ENCODE measurements around the gene KLF2. TPM values are rescaled to one million over a fixed set of nuclear protein-coding genes. Genes with fewer than 3 reads are reported as not detected.

The KLF2 gene
- 100 to 1,000 TPM in 1 of 5 donors, 10 to 100 TPM in 4; 31.0 to 107 (median 72.3) TPM for total RNA-seq
- 10 to 100 TPM in 2 of 3 donors, 1 to 10 TPM in 1; 9.5 to 69.5 (median 16.7) TPM for polyA plus RNA-seq
- long read RNA-seq, donor 1, transcript KLF2-201 (3 exons, 2,018 nt) = major isoform, 6 of 6 reads
- long read RNA-seq, donor 1, partial matches to known transcripts = 0 of 6 reads
- long read RNA-seq, donor 1, other reads (novel, unspliced or antisense) = 0 of 6 reads
- long read RNA-seq, donor 2, transcript KLF2-201 (3 exons, 2,018 nt) = major isoform, 10 of 10 reads
- long read RNA-seq, donor 2, partial matches to known transcripts = 0 of 10 reads
- long read RNA-seq, donor 2, other reads (novel, unspliced or antisense) = 0 of 10 reads
- long read RNA-seq, donor 3, transcript KLF2-201 (3 exons, 2,018 nt) = major isoform, 9 of 32 reads
- long read RNA-seq, donor 3, partial matches to known transcripts = 23 of 32 reads
- long read RNA-seq, donor 3, other reads (novel, unspliced or antisense) = 0 of 32 reads
- long read RNA-seq, donor 4 = 0 reads
- long read RNA-seq, donor 5, transcript KLF2-201 (3 exons, 2,018 nt) = major isoform, 13 of 44 reads
- long read RNA-seq, donor 5, partial matches to known transcripts = 31 of 44 reads
- long read RNA-seq, donor 5, other reads (novel, unspliced or antisense) = 0 of 44 reads
- long read RNA-seq, donor 6, transcript KLF2-201 (3 exons, 2,018 nt) = major isoform, 21 of 38 reads
- long read RNA-seq, donor 6, partial matches to known transcripts = 17 of 38 reads
- long read RNA-seq, donor 6, other reads (novel, unspliced or antisense) = 0 of 38 reads
- long read RNA-seq, donor 7, transcript KLF2-201 (3 exons, 2,018 nt) = major isoform, 10 of 27 reads
- long read RNA-seq, donor 7, partial matches to known transcripts = 17 of 27 reads
- long read RNA-seq, donor 7, other reads (novel, unspliced or antisense) = 0 of 27 reads
- long read RNA-seq, donor 8, partial matches to known transcripts = 7 of 11 reads
- long read RNA-seq, donor 8, other reads (novel, unspliced or antisense) = 0 of 11 reads
- long read RNA-seq, donor 9, partial matches to known transcripts = 0 of 4 reads
- long read RNA-seq, donor 9, other reads (novel, unspliced or antisense) = 0 of 4 reads
- long read RNA-seq, donor 10, transcript KLF2-201 (3 exons, 2,018 nt) = major isoform, 9 of 9 reads
- long read RNA-seq, donor 10, partial matches to known transcripts = 0 of 9 reads
- long read RNA-seq, donor 10, other reads (novel, unspliced or antisense) = 0 of 9 reads

DNA sequence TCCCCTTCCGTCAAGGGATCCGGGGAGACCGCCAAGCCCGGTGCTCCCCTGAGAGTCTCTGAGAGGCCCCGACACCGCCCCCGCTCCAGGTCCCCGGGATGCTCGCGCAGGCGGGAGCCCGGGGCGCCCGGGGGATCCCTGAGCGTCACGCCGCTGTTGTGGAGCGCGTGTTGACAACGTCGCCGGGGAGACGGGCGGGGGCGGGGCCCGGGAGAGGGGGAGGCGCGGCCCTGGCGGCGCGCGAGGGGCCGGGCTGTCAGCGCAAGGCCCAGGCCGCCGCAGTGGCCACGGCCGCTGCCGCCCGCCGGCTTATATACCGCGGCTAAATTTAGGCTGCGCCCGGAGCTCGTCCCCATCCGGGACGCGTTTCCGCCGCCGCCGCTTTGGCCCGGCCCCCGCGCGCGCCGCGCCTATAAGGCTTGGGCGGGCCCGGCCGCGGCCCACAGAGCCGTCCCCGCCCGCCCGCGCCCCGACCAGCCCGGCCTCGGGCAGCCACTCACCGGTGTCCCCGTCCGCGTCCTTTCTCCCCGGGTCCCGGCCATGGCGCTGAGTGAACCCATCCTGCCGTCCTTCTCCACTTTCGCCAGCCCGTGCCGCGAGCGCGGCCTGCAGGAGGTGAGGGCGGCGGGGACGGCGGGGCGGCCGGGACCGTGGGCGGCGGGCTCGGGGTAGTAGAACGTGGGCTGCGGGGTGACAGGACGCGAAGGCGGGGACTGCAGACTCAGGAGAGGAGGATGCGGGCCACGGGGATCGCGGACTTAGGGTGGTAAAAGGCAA, at the start of gene KLF2:
Gene KLF2 (plus strand): TSS at position 443 of the 777 bp plus-strand sequence. CDS start 98 bp downstream, at position 541.
- TF ChIP-seq EP300 (IDR thresholded peaks at IDR 0.05) = no peak
- peak; percentile 52 to 97 (median 95) for TF ChIP-seq POLR2AphosphoS5 (IDR thresholded peaks at IDR 0.05)
- peak; percentile 93 to 97 for DNase-seq
- intact Hi-C loops (cut with DNase I; ENCODE audit: low total_unique reads) = loop anchor here (10.0 kb wide), 1 partner anchor 50 kb away; no protein-coding TSS in a partner anchor
- H3K27ac ChIP-seq = peak within 1 kb of the TSS; percentile 91 to 98 (median 97)
- peaks cover 16 to 32% (median 27%) of the 10 kb centered on the region in 4 donors for H3K36me3 ChIP-seq
- H3K9me3 ChIP-seq = no peaks in the 10 kb centered on the region
- H3K4me1 ChIP-seq = peaks cover 28 to 57% (median 43%) of the 10 kb centered on the region in 4 donors
- no peaks in the 10 kb centered on the region for H3K27me3 ChIP-seq
- H3K4me3 ChIP-seq = peak within 1 kb of the TSS; percentile 77 to 94 (median 84)
- 0 to 1% (median 1%) methylated on average over 28 to 105 of the region's 105 CpGs for WGBS, 5 donors

DNA sequence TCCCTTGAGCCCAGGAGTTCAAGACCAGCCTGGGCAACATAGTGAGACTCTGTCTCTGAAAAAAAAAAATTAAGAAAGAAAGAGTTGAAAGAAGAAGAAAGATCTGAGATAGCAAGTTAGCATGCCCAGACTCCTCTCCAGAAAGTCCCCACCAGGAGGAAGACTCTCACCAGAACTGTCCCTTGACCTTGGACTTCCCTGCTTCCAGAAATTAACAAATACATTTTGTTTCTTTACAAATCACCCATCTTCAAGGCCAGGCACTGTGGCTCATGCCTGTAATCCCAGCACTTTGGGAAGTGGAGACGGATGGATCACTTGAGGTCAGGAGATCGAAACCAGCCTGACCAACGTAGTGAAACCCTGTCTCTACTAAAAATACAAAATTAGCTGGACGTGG, 44.3 kb upstream of the KLF2 start:
- TF ChIP-seq POLR2A (IDR thresholded peaks at IDR 0.05) = no peak
- TF ChIP-seq, protein P1, sequence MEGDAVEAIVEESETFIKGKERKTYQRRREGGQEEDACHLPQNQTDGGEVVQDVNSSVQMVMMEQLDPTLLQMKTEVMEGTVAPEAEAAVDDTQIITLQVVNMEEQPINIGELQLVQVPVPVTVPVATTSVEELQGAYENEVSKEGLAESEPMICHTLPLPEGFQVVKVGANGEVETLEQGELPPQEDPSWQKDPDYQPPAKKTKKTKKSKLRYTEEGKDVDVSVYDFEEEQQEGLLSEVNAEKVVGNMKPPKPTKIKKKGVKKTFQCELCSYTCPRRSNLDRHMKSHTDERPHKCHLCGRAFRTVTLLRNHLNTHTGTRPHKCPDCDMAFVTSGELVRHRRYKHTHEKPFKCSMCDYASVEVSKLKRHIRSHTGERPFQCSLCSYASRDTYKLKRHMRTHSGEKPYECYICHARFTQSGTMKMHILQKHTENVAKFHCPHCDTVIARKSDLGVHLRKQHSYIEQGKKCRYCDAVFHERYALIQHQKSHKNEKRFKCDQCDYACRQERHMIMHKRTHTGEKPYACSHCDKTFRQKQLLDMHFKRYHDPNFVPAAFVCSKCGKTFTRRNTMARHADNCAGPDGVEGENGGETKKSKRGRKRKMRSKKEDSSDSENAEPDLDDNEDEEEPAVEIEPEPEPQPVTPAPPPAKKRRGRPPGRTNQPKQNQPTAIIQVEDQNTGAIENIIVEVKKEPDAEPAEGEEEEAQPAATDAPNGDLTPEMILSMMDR (IDR thresholded peaks at IDR 0.05) = no peak
- no peak for TF ChIP-seq POLR2AphosphoS5 (IDR thresholded peaks at IDR 0.05)
- TF ChIP-seq EP300 (IDR thresholded peaks at IDR 0.05) = no peak
- Histone ChIP-seq H3K27me3 (no peaks in the 10 kb centered on the region), H3K27ac (peak overlapping the region in 4 of 5 donors; percentile 74 to 86 (median 80)), H3K9me3 (no peaks in the 10 kb centered on the region), H3K4me3 (no peak overlapping the region), H3K4me1 (peaks cover 17 to 59% (median 27%) of the 10 kb centered on the region in 4 donors), H3K36me3 (no peaks in the 10 kb centered on the region)
- DNase-seq = no peak
- 87 to 95% (median 92%) methylated on average over 4 of the region's 4 CpGs for WGBS, 5 donors
- intact Hi-C loops (cut with DNase I; ENCODE audit: low total_unique reads) = no loop called here

DNA sequence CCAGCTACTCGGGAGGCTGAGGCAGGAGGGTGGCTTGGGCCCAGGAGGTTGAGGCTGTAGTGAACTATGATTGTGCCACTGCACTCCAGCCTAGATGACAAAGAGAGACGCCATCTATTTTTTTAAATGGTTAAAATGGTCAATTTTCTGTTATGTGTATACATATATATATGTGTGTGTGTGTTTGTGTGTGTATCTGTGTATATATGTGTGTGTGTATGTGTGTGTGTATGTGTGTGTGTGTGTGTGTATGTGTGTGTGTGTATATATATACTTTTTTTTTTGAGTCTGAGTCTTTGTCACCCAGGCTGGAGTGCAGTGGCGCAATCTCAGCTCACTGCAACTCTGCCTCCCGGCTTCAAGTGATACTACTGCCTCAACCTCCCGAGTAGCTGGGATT, 42.9 kb upstream of the KLF2 start:
- intact Hi-C loops (cut with DNase I; ENCODE audit: low total_unique reads) = no loop called here
- TF ChIP-seq POLR2AphosphoS5 (IDR thresholded peaks at IDR 0.05) (no peak), EP300 (IDR thresholded peaks at IDR 0.05) (no peak), POLR2A (IDR thresholded peaks at IDR 0.05) (no peak)
- TF ChIP-seq, protein P1 (IDR thresholded peaks at IDR 0.05) = no peak
- H3K9me3 ChIP-seq = no peaks in the 10 kb centered on the region
- peaks cover 24 to 73% (median 41%) of the 10 kb centered on the region in 4 donors for H3K4me1 ChIP-seq
- H3K27me3 ChIP-seq = no peaks in the 10 kb centered on the region
- H3K36me3 ChIP-seq = no peaks in the 10 kb centered on the region
- no peak for DNase-seq
- no peak overlapping the region for H3K4me3 ChIP-seq
- H3K27ac ChIP-seq = peak overlapping the region in 3 of 5 donors; percentile 86 to 96 (median 94)
- 90 to 97% (median 91%) methylated on average over 4 to 5 of the region's 5 CpGs for WGBS, 5 donors

Measured in stomach (tissue), 19 donors.